CD4-positive, alpha-beta memory T cell (primary cell): Measurements from ENCODE around the gene DENND1C. TPM values are rescaled to one million over a fixed set of nuclear protein-coding genes. Genes with fewer than 3 reads are reported as not detected.

Source experiments
- CTCF ChIA-PET: fragments of 350-600 bp; sonication (Branson Sonifier 250); formaldehyde crosslinking; loops from one replicate; lab custom pipeline; 2021; ENCODE audit warnings: inconsistent platforms; ENCODE audit not compliant: partially characterized antibody; lab: Charles Lee
- POLR2A ChIA-PET: fragments of 350-600 bp; sonication (Branson Sonifier 250); formaldehyde crosslinking; loops from one replicate; lab custom pipeline; 2021; ENCODE audit not compliant: partially characterized antibody; lab: Charles Lee
- DNase-seq, 5 donors: peaks; one replicate each; pipeline versions ENCODE4 v3.0.0 to v3.0.0-alpha.2; 2020 to 2022; ENCODE audit warnings: mixed read lengths in 1 of 5
- H3K27ac ChIP-seq: one replicate; pipeline ENCODE4 v1.7.0; 2013; ENCODE audit warnings: low read depth, low read length
- H3K27me3 ChIP-seq: 2 replicates; pipeline ENCODE4 v1.7.0; 2013; ENCODE audit warnings: mild to moderate bottlenecking, low read length, moderate library complexity; ENCODE audit not compliant: insufficient read depth
- H3K36me3 ChIP-seq: 2 replicates; pipeline ENCODE4 v1.7.0; 2013; ENCODE audit warnings: mild to moderate bottlenecking, low read length, moderate library complexity; ENCODE audit not compliant: insufficient read depth
- H3K4me1 ChIP-seq: 2 replicates; pipeline ENCODE4 v1.7.0; 2013; ENCODE audit warnings: mild to moderate bottlenecking, low read length, moderate library complexity; ENCODE audit not compliant: insufficient read depth
- H3K4me3 ChIP-seq, 2 donors: one replicate each; pipeline ENCODE4 v1.7.0; 2013; ENCODE audit warnings: low read length in 2 of 2, mild to moderate bottlenecking in 1 of 2
- H3K9me3 ChIP-seq, 2 donors: one replicate each; pipeline ENCODE4 v1.7.0; 2013; ENCODE audit warnings: low read length in 2 of 2, control low read depth in 1 of 2; ENCODE audit not compliant: control insufficient read depth in 1 of 2
- H3K27ac Mint-ChIP-seq, 7 donors: one replicate each; pipeline ENCODE4 v1.8.0; 2020 to 2021; ENCODE audit warnings: mixed read lengths in 7 of 7, mild to moderate bottlenecking in 6 of 7, inconsistent platforms in 3 of 7, moderate library complexity in 3 of 7
- H3K27me3 Mint-ChIP-seq, 2 donors: one replicate each; pipeline ENCODE4 v1.8.0; 2020 to 2021; ENCODE audit warnings: mixed read lengths in 2 of 2
- H3K36me3 Mint-ChIP-seq, 2 donors: one replicate each; pipeline ENCODE4 v1.8.0; 2020 to 2021; ENCODE audit warnings: mixed read lengths in 2 of 2, inconsistent platforms in 1 of 2, mild to moderate bottlenecking in 1 of 2
- H3K4me1 Mint-ChIP-seq, 4 donors: one replicate each; pipeline ENCODE4 v1.8.0; 2020 to 2021; ENCODE audit warnings: mixed read lengths in 4 of 4, mild to moderate bottlenecking in 1 of 4
- H3K4me3 Mint-ChIP-seq, 8 donors: one replicate each; pipeline ENCODE4 v1.8.0; 2020 to 2021; ENCODE audit warnings: mixed read lengths in 8 of 8, mild to moderate bottlenecking in 7 of 8, moderate library complexity in 6 of 8, inconsistent platforms in 3 of 8
- H3K9me3 Mint-ChIP-seq, 8 donors: one replicate each; pipeline ENCODE4 v1.8.0; 2020 to 2021; ENCODE audit warnings: mixed read lengths in 8 of 8, mild to moderate bottlenecking in 5 of 8, inconsistent platforms in 3 of 8, moderate library complexity in 1 of 8
- intact Hi-C: fragments of 100-400 bp; cut with micrococcal nuclease; formaldehyde crosslinking; loops from one replicate; pipeline ENCODE4 v1.15.1; 2023
- polyA plus RNA-seq, 2 donors: library from polyadenylated mRNA; unstranded; fragments of 300-500 nt; fragmentation: Illumina TruSeq; gene quantifications; one replicate each; pipeline ENCODE4 v1.2.3, GENCODE V29; 2021
- total RNA-seq, 2 experiments: library from RNA; stranded (reverse); gene quantifications; one replicate each; pipeline ENCODE4 v1.2.3, GENCODE V29; 2021

DENND1C gene
- total and polyA plus RNA-seq, 4 experiments from 2014 or later, result 39.6 to 113 (median 91.6) TPM

DNA sequence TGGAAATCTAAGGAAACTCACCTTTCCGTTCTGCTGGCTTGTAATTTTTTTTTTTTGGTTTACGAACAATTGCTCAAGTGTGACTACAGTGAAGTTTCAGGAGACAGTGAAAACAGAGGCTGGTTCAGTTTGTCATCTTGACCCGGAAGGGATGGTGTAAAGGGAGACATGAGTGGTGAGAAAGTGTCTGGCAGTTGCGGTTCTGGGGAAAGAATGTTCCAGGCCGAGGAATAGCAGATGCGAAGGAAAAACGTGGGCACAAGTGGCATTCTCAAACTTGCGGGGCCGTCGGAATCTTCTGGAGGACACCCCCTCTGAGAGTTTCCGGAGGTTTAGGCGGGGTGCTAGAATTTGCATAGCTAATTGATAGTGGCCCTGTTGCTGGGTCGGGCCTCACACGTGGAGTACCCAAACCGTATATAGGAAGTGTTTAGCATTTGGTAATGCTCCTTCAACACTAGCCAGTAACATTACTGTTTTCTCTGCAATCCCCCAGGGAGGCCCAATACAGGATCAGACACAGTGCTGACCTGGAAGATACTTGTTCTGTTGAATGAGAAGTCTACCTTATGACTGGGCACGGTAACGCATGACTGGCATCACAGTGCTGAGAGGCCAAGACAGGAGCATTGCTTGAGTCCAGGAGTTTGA, 46.4 kb upstream of the DENND1C start:
- Histone ChIP-seq H3K4me3 (no peak overlapping the region), H3K36me3 (no peaks in the 10 kb centered on the region), H3K27me3 (peaks cover 12% of the 10 kb centered on the region), H3K27ac (no peak overlapping the region), H3K4me1 (peaks cover 27% of the 10 kb centered on the region), H3K9me3 (no peaks in the 10 kb centered on the region)
- Mint-ChIP-seq H3K27ac (peak overlapping the region in 6 of 7 donors; percentile 3 to 48 (median 25)), H3K4me3 (peak overlapping the region in 1 of 8 donors; percentile 11), H3K9me3 (peaks cover 0 to 3% (median 0%) of the 10 kb centered on the region in 8 donors), H3K27me3 (peaks cover 13% of the 10 kb centered on the region in 2 donors), H3K36me3 (no peaks in the 10 kb centered on the region), H3K4me1 (peaks cover 21 to 36% (median 31%) of the 10 kb centered on the region in 4 donors)
- POLR2A ChIA-PET, result no interaction called here
- CTCF ChIA-PET, result no interaction called here
- intact Hi-C loops, result no loop called here
- no peak for DNase-seq

DNA sequence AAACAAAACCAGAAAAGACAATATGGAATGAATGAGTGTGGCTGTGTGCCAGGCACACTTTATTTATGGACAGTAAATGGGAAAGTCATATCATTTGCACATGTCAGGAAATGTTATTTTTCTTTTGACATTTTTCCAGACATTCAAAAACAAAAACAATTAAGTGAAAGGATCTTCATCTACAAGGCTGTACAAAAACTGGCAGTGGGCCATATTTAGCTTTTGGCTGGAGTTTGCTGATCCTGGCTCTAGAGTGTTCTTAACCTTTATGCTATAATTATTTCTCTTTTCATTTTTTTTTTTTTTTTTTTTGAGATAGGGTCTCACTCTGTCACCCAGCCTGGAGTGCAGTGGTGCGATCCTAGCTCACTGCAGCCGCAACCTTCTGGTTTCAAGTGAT, 42.7 kb upstream of the DENND1C start:
- intact Hi-C loops, result no loop called here
- Mint-ChIP-seq H3K27me3 (no peaks in the 10 kb centered on the region), H3K27ac (no peak overlapping the region), H3K4me1 (peaks cover 7 to 13% (median 9%) of the 10 kb centered on the region in 4 donors), H3K9me3 (no peaks in the 10 kb centered on the region), H3K4me3 (no peak overlapping the region), H3K36me3 (no peaks in the 10 kb centered on the region)
- DNase-seq, result no peak
- no peaks in the 10 kb centered on the region for H3K36me3 ChIP-seq
- ChIA-PET POLR2A (no interaction called here), CTCF (no interaction called here)
- no peaks in the 10 kb centered on the region for H3K9me3 ChIP-seq
- no peak overlapping the region for H3K27ac ChIP-seq
- H3K27me3 ChIP-seq, result no peaks in the 10 kb centered on the region
- H3K4me3 ChIP-seq, result no peak overlapping the region
- peaks cover 11% of the 10 kb centered on the region for H3K4me1 ChIP-seq

DNA sequence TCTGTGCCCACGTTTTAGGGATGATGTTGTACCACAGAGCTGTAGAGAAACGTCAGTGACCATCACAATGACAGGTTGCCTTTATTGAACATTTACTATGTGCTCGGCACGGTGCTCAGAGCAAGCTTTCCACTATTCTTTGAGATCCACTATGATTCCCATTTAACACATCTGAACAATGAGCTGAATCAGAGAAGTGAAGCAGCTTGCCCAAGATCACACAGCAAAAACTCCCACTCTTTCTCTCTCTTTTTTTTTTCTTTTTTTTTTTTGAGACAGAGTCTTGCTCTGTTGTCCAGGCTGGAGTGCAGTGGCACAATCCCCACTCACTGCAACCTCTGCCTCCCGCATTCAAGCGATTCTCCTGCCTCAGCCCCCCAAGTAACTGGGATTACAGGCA, 41.1 kb upstream of the DENND1C start:
- intact Hi-C loops, result no loop called here
- no peak overlapping the region for H3K27ac ChIP-seq
- ChIA-PET CTCF (no interaction called here), POLR2A (interaction anchor here (0.6 kb wide), 1 partner anchor 277 kb away, joined by 4 read pairs; no protein-coding TSS in a partner anchor)
- Mint-ChIP-seq H3K9me3 (no peaks in the 10 kb centered on the region), H3K27me3 (no peaks in the 10 kb centered on the region), H3K4me3 (no peak overlapping the region), H3K27ac (peak overlapping the region in 6 of 7 donors; percentile 58 to 85 (median 71)), H3K4me1 (peaks cover 14 to 25% (median 20%) of the 10 kb centered on the region in 4 donors), H3K36me3 (no peaks in the 10 kb centered on the region)
- no peak overlapping the region for H3K4me3 ChIP-seq
- no peaks in the 10 kb centered on the region for H3K9me3 ChIP-seq
- no peaks in the 10 kb centered on the region for H3K27me3 ChIP-seq
- no peak for DNase-seq
- H3K4me1 ChIP-seq, result peaks cover 20% of the 10 kb centered on the region
- H3K36me3 ChIP-seq, result no peaks in the 10 kb centered on the region

DNA sequence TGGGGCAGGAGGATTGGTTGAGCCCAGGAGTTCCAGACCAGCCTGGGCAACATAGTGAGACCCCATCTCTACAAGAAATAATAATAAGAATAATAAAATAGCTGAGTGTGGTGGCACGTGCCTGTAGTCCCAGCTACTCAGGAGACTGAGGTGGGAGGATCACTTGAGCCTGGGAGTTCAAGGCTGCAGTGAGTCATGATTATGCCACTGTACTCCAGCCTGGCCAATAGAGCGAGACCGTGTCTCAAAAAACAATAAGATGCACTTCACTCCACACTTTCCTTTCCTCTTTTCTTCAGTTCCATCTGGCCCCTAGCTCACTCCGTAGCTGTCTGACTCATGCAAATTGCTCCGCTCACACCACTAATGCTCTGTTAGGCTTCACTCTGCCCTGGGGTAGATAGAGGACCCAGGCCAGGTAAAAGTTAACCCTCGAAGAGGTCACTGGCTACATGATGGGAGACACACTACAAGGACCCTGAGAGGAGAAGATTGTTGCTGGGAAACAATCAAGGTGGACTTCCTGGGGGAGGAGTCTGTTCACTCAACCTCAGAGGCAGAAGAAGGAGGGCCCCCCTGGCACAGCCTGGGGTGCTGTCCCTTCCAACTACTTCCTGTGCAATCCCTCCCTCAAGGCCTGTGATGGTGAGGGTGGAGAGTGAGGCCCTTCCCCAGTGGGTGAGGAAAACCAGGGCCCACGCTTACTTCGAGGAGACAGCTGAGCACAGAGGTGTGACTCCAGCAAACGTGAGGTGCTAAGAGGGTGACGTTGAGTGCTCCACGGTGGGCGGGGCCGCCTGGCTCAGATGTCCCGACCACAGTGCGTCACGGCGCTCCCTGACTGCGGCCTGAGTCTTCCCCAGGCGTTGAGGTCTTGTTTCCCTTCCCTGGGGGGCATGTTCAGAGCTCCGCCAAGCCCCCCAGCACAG, 40.4 kb upstream of the DENND1C start:
- peaks cover 27% of the 10 kb centered on the region for H3K4me1 ChIP-seq
- intact Hi-C loops, result no loop called here
- H3K4me3 ChIP-seq, result no peak overlapping the region
- H3K27ac ChIP-seq, result no peak overlapping the region
- no peaks in the 10 kb centered on the region for H3K9me3 ChIP-seq
- no peaks in the 10 kb centered on the region for H3K9me3 Mint-ChIP-seq
- H3K27ac Mint-ChIP-seq, result peak overlapping the region in 6 of 7 donors; percentile 58 to 85 (median 71)
- H3K27me3 Mint-ChIP-seq, result no peaks in the 10 kb centered on the region
- H3K27me3 ChIP-seq, result no peaks in the 10 kb centered on the region
- DNase-seq, result peak; percentile 41 to 75 (median 55)
- H3K36me3 ChIP-seq, result no peaks in the 10 kb centered on the region
- peaks cover 19 to 32% (median 26%) of the 10 kb centered on the region in 4 donors for H3K4me1 Mint-ChIP-seq
- peak overlapping the region in 3 of 8 donors; percentile 22 to 69 (median 47) for H3K4me3 Mint-ChIP-seq
- H3K36me3 Mint-ChIP-seq, result no peaks in the 10 kb centered on the region
- ChIA-PET CTCF (interaction anchor here (1.0 to 1.5 kb wide), 2 partner anchors 211 to 342 kb away, joined by 4 to 7 read pairs; no protein-coding TSS in a partner anchor), POLR2A (interaction anchor here (0.6 to 1.1 kb wide), 2 partner anchors 278 to 342 kb away, joined by 3 to 4 read pairs; no protein-coding TSS in a partner anchor)

DNA sequence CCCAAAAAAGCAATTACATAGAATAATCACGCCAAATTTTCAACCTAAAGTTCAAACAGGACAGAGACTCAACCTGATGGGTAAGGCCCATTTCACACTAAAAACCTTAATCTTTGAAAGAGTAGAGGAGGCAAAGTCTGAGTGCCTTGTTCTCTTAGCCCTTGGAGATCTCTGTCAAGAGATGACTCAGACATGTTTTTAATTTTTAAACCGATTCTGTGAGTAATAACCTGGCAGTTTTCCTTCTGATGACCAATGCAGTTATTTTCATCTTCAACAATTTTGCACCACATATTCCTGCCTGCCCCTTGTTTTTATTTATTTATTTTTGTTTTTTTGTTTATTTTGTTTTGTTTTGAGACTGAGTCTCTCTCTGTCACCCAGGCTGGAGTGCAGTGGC, 37.7 kb upstream of the DENND1C start:
- Mint-ChIP-seq H3K4me3 (peak overlapping the region in 4 of 8 donors; percentile 15 to 62 (median 46)), H3K4me1 (peaks cover 27 to 47% (median 35%) of the 10 kb centered on the region in 4 donors), H3K9me3 (peaks cover 0 to 3% (median 0%) of the 10 kb centered on the region in 8 donors), H3K36me3 (no peaks in the 10 kb centered on the region), H3K27me3 (no peaks in the 10 kb centered on the region), H3K27ac (peak overlapping the region in 1 of 7 donors; percentile 13)
- intact Hi-C loops, result no loop called here
- no peaks in the 10 kb centered on the region for H3K9me3 ChIP-seq
- DNase-seq, result no peak
- no peak overlapping the region for H3K4me3 ChIP-seq
- ChIA-PET POLR2A (interaction anchor here (0.6 kb wide), 1 partner anchor 53 kb away, joined by 3 read pairs; no protein-coding TSS in a partner anchor), CTCF (interaction anchor here (4.5 kb wide), 1 partner anchor 344 kb away, joined by 54 read pairs; no protein-coding TSS in a partner anchor)
- H3K27me3 ChIP-seq, result no peaks in the 10 kb centered on the region
- no peak overlapping the region for H3K27ac ChIP-seq
- no peaks in the 10 kb centered on the region for H3K36me3 ChIP-seq
- peaks cover 36% of the 10 kb centered on the region for H3K4me1 ChIP-seq

DNA sequence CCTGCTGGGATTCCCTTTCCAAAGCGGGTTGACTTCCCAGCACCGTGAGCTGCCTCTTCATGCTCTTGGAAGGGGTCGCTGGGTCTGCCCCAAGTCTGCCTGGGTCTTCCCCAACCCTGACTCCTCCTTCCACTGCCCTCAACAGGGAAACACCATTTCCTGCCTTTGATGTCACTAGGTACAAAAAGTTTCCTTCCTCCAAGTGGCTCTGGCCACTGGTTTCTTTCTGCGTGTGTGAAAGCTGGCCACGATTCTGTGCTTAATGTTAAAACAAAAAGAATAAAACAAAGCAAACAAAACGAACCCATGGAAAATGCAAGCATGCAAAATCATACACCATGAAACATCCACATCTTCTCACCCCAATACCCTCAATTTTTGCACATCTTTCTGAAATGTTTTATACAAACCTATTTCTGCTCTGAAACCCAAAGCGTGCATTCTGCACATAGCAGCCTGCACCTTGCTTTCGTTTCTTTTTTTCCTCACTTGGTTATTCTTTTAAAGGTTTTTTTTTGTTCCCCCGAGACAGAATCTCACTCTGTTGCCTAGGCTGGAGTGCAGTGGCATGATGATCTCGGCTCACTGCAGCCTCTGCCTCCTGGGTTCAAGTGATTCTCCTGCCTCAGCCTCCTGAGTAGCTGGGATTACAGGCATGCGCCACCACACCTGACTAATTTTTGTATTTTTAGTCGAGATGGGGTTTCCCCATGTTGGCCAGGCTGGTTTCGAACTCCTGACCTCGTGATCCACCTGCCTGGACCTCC, 36.7 kb upstream of the DENND1C start:
- CTCF ChIA-PET, result interaction anchor here (0.7 to 4.5 kb wide), 6 partner anchors 14 to 408 kb away, joined by 3 to 54 read pairs (median 4); no protein-coding TSS in a partner anchor
- H3K36me3 ChIP-seq, result no peaks in the 10 kb centered on the region
- peaks cover 36% of the 10 kb centered on the region for H3K4me1 ChIP-seq
- no peaks in the 10 kb centered on the region for H3K27me3 ChIP-seq
- H3K9me3 ChIP-seq, result no peaks in the 10 kb centered on the region
- no peaks in the 10 kb centered on the region for H3K36me3 Mint-ChIP-seq
- no peak for DNase-seq
- no peaks in the 10 kb centered on the region for H3K27me3 Mint-ChIP-seq
- H3K27ac Mint-ChIP-seq, result peak overlapping the region in 4 of 7 donors; percentile 3 to 65 (median 38)
- H3K9me3 Mint-ChIP-seq, result peaks cover 0 to 3% (median 0%) of the 10 kb centered on the region in 8 donors
- intact Hi-C loops, result no loop called here
- H3K4me3 Mint-ChIP-seq, result peak overlapping the region; percentile 35 to 74 (median 50)
- peaks cover 27 to 47% (median 35%) of the 10 kb centered on the region in 4 donors for H3K4me1 Mint-ChIP-seq
- H3K4me3 ChIP-seq, result no peak overlapping the region
- POLR2A ChIA-PET, result interaction anchor here (1.3 kb wide), 2 partner anchors 59 to 372 kb away, joined by 3 to 4 read pairs; partner anchors contain the start of gene SLC25A23
- H3K27ac ChIP-seq, result no peak overlapping the region
